Memory B cell (primary cell): Measurements from ENCODE around the gene PLA2G6.

Experiments
- ATAC-seq: fragments of 150-1000 bp; cut with Tn5 transposase; 2 replicates; pipeline ENCODE4 v1.10.0; 2021; ENCODE audit warnings: low read depth, mild to moderate bottlenecking, moderate library complexity
- DNase-seq, 2 donors: peaks; one replicate each; pipeline ENCODE4 v3.0.0; 2022; ENCODE audit warnings: low spot score in 2 of 2
- H3K27ac Mint-ChIP-seq: one replicate; pipeline ENCODE4 v1.8.0; 2022; ENCODE audit warnings: mild to moderate bottlenecking, moderate library complexity, mixed read lengths
- H3K27me3 Mint-ChIP-seq: one replicate; pipeline ENCODE4 v1.8.0; 2022; ENCODE audit warnings: mixed read lengths
- H3K36me3 Mint-ChIP-seq: one replicate; pipeline ENCODE4 v1.8.0; 2022; ENCODE audit warnings: mild to moderate bottlenecking, mixed read lengths
- H3K4me1 Mint-ChIP-seq: one replicate; pipeline ENCODE4 v1.8.0; 2022; ENCODE audit warnings: mixed read lengths
- H3K4me3 Mint-ChIP-seq: one replicate; pipeline ENCODE4 v1.8.0; 2022; ENCODE audit warnings: mild to moderate bottlenecking, moderate library complexity, mixed read lengths
- H3K9me3 Mint-ChIP-seq: one replicate; pipeline ENCODE4 v1.8.0; 2022; ENCODE audit warnings: mixed read lengths

The PLA2G6 gene

GRCh38 chr22:38219632-38220031 lies 38.0 kb upstream of the PLA2G6 start:
- Mint-ChIP-seq H3K9me3 (no peaks in the 10 kb centered on the region), H3K27me3 (no peaks in the 10 kb centered on the region), H3K36me3 (peaks cover 2% of the 10 kb centered on the region), H3K4me1 (peaks cover 3% of the 10 kb centered on the region), H3K4me3 (no peak overlapping the region), H3K27ac (no peak overlapping the region)
- ATAC-seq (no peak), DNase-seq (no peak)

- Mint-ChIP-seq H3K27me3 (no peaks in the 10 kb centered on the region), H3K9me3 (no peaks in the 10 kb centered on the region), H3K36me3 (peaks cover 2% of the 10 kb centered on the region), H3K4me1 (peaks cover 3% of the 10 kb centered on the region), H3K27ac (no peak overlapping the region), H3K4me3 (no peak overlapping the region)
- ATAC-seq (no peak), DNase-seq (no peak)
These were observed 37.3 kb upstream of the PLA2G6 start for GRCh38 chr22:38218661-38219622.

GRCh38 chr22:38215156-38216038 lies 33.8 kb upstream of the PLA2G6 start:
- no peaks in the 10 kb centered on the region for H3K9me3 Mint-ChIP-seq
- ATAC-seq: no peak
- peak overlapping the region; percentile 70 for H3K4me3 Mint-ChIP-seq
- no peak for DNase-seq
- no peaks in the 10 kb centered on the region for H3K27me3 Mint-ChIP-seq
- peak overlapping the region; percentile 20 for H3K27ac Mint-ChIP-seq
- H3K4me1 Mint-ChIP-seq: peaks cover 11% of the 10 kb centered on the region
- no peaks in the 10 kb centered on the region for H3K36me3 Mint-ChIP-seq

GRCh38 chr22:38214302-38215056 lies 32.8 kb upstream of the PLA2G6 start:
- Mint-ChIP-seq H3K9me3 (no peaks in the 10 kb centered on the region), H3K27me3 (no peaks in the 10 kb centered on the region), H3K36me3 (no peaks in the 10 kb centered on the region), H3K4me1 (peaks cover 12% of the 10 kb centered on the region), H3K27ac (no peak overlapping the region), H3K4me3 (peak overlapping the region; percentile 76)
- DNase-seq (peak; percentile 73 to 76), ATAC-seq (peak; percentile 84)

GRCh38 chr22:38213990-38214301 lies 32.3 kb upstream of the PLA2G6 start:
- Mint-ChIP-seq H3K36me3 (no peaks in the 10 kb centered on the region), H3K4me1 (peaks cover 12% of the 10 kb centered on the region), H3K27ac (no peak overlapping the region), H3K27me3 (no peaks in the 10 kb centered on the region), H3K9me3 (no peaks in the 10 kb centered on the region), H3K4me3 (peak overlapping the region; percentile 76)
- DNase-seq (no peak), ATAC-seq (peak; percentile 3)

GRCh38 chr22:38213319-38213989 lies 31.8 kb upstream of the PLA2G6 start:
- DNase-seq (no peak), ATAC-seq (no peak)
- peak overlapping the region; percentile 21 for H3K4me3 Mint-ChIP-seq
- peaks cover 15% of the 10 kb centered on the region for H3K4me1 Mint-ChIP-seq
- H3K9me3 Mint-ChIP-seq: no peaks in the 10 kb centered on the region
- H3K27me3 Mint-ChIP-seq: no peaks in the 10 kb centered on the region
- no peak overlapping the region for H3K27ac Mint-ChIP-seq
- no peaks in the 10 kb centered on the region for H3K36me3 Mint-ChIP-seq

GRCh38 chr22:38212442-38212841 lies 30.8 kb upstream of the PLA2G6 start:
- Mint-ChIP-seq H3K4me1 (peaks cover 19% of the 10 kb centered on the region), H3K4me3 (no peak overlapping the region), H3K27me3 (no peaks in the 10 kb centered on the region), H3K9me3 (no peaks in the 10 kb centered on the region), H3K27ac (no peak overlapping the region), H3K36me3 (no peaks in the 10 kb centered on the region)
- ATAC-seq (no peak), DNase-seq (no peak)

GRCh38 chr22:38211556-38211955 lies 29.9 kb upstream of the PLA2G6 start:
- ATAC-seq (no peak), DNase-seq (no peak)
- H3K9me3 Mint-ChIP-seq: no peaks in the 10 kb centered on the region
- no peaks in the 10 kb centered on the region for H3K27me3 Mint-ChIP-seq
- no peaks in the 10 kb centered on the region for H3K36me3 Mint-ChIP-seq
- no peak overlapping the region for H3K27ac Mint-ChIP-seq
- no peak overlapping the region for H3K4me3 Mint-ChIP-seq
- H3K4me1 Mint-ChIP-seq: peaks cover 19% of the 10 kb centered on the region

- no peak overlapping the region for H3K4me3 Mint-ChIP-seq
- no peak overlapping the region for H3K27ac Mint-ChIP-seq
- no peaks in the 10 kb centered on the region for H3K27me3 Mint-ChIP-seq
- no peaks in the 10 kb centered on the region for H3K9me3 Mint-ChIP-seq
- H3K36me3 Mint-ChIP-seq: no peaks in the 10 kb centered on the region
- DNase-seq: no peak
- no peak for ATAC-seq
- peaks cover 29% of the 10 kb centered on the region for H3K4me1 Mint-ChIP-seq
These were observed 26.9 kb upstream of the PLA2G6 start for GRCh38 chr22:38208551-38208968.

GRCh38 chr22:38207898-38208432 lies 26.3 kb upstream of the PLA2G6 start:
- H3K36me3 Mint-ChIP-seq: no peaks in the 10 kb centered on the region
- H3K4me1 Mint-ChIP-seq: peaks cover 27% of the 10 kb centered on the region
- no peaks in the 10 kb centered on the region for H3K27me3 Mint-ChIP-seq
- no peaks in the 10 kb centered on the region for H3K9me3 Mint-ChIP-seq
- no peak for ATAC-seq
- DNase-seq: no peak
- H3K27ac Mint-ChIP-seq: no peak overlapping the region
- H3K4me3 Mint-ChIP-seq: no peak overlapping the region

- Mint-ChIP-seq H3K4me3 (no peak overlapping the region), H3K36me3 (no peaks in the 10 kb centered on the region), H3K27ac (peak overlapping the region; percentile 38), H3K9me3 (no peaks in the 10 kb centered on the region), H3K27me3 (no peaks in the 10 kb centered on the region), H3K4me1 (peaks cover 36% of the 10 kb centered on the region)
- no peak for ATAC-seq
- no peak for DNase-seq
These were observed 23.9 kb upstream of the PLA2G6 start for GRCh38 chr22:38205261-38206128.

- ATAC-seq (peak; percentile 42), DNase-seq (peak in 1 of 2 donors; percentile 17)
These were observed 23.2 kb upstream of the PLA2G6 start for GRCh38 chr22:38204784-38205183.

More at GRCh38 chr22:38204784-38205183, 23.2 kb upstream of the PLA2G6 start:
- Mint-ChIP-seq H3K27me3 (no peaks in the 10 kb centered on the region), H3K9me3 (no peaks in the 10 kb centered on the region), H3K36me3 (no peaks in the 10 kb centered on the region), H3K4me3 (no peak overlapping the region), H3K27ac (peak overlapping the region; percentile 22), H3K4me1 (peaks cover 34% of the 10 kb centered on the region)
